HepG2 (cell line): ENCODE results near the gene ZBTB14. TPM values are rescaled to one million over a fixed set of nuclear protein-coding genes. Genes with fewer than 3 reads are reported as not detected.

Experiments
- BHLHE40 ChIP-seq: IDR thresholded peaks from 2 replicates; pipeline ENCODE4 v1.6.1; 2011; ENCODE audit warnings: low read length, improper control_type of control experiment
- ETV6 ChIP-seq: sonication (generic); formaldehyde crosslinking; conservative IDR thresholded peaks from 2 replicates; pipeline ENCODE4 v1.4.0; 2020; ENCODE audit warnings: missing genetic modification reagents
- HOXA3 ChIP-seq: sonication (generic); formaldehyde crosslinking; IDR thresholded peaks from 2 replicates; pipeline ENCODE4 v1.5.0; 2020; ENCODE audit warnings: missing genetic modification reagents
- KLF6 ChIP-seq: IDR thresholded peaks from 2 replicates; pipeline ENCODE4 v1.8.0; 2016; ENCODE audit warnings: missing biosample characterization, missing genetic modification reagents
- MIXL1 ChIP-seq: IDR thresholded peaks from 2 replicates; pipeline ENCODE4 v1.6.1; 2016
- NFIC ChIP-seq: IDR thresholded peaks from 2 replicates; pipeline ENCODE4 v1.6.1; 2012; ENCODE audit warnings: mild to moderate bottlenecking, low read length, inconsistent platforms
- NKX3-1 ChIP-seq: sonication (generic); formaldehyde crosslinking; IDR thresholded peaks from 2 replicates; pipeline ENCODE4 v1.5.0; 2020; ENCODE audit warnings: missing genetic modification reagents
- PATZ1 ChIP-seq: sonication (generic); formaldehyde crosslinking; IDR thresholded peaks from 2 replicates; pipeline ENCODE4 v1.4.0; 2020; ENCODE audit warnings: missing genetic modification reagents
- POLR2G ChIP-seq: fragments of 200-400 bp; formaldehyde crosslinking; IDR thresholded peaks from 2 replicates; pipeline ENCODE4 v1.6.1; 2018; ENCODE audit warnings: mild to moderate bottlenecking, low read depth, low read length, moderate library complexity
- PRMT3 ChIP-seq: sonication (generic); formaldehyde crosslinking; IDR thresholded peaks from 2 replicates; pipeline ENCODE4 v1.8.1; 2022; ENCODE audit warnings: low read depth, mild to moderate bottlenecking, moderate library complexity, missing genetic modification reagents, borderline replicate concordance
- RNF2 ChIP-seq: fragments of 450-650 bp; conservative IDR thresholded peaks from 2 replicates; pipeline ENCODE4 v1.6.1; 2016; ENCODE audit warnings: low read depth
- SALL1 ChIP-seq: sonication (generic); formaldehyde crosslinking; IDR thresholded peaks from 2 replicates; pipeline ENCODE4 v1.8.0; 2022; ENCODE audit warnings: mild to moderate bottlenecking, missing genetic modification reagents
- SETDB1 ChIP-seq: sonication (generic); formaldehyde crosslinking; IDR thresholded peaks from 2 replicates; pipeline ENCODE4 v1.5.1; 2020; ENCODE audit warnings: missing genetic modification reagents, mild to moderate bottlenecking, borderline replicate concordance
- SMAD1 ChIP-seq: sonication (generic); formaldehyde crosslinking; IDR thresholded peaks from 2 replicates; pipeline ENCODE4 v1.4.0; 2020; ENCODE audit warnings: missing genetic modification reagents, low read depth, mild to moderate bottlenecking, borderline replicate concordance
- TAF1 ChIP-seq: sonication (generic); formaldehyde crosslinking; IDR thresholded peaks from 2 replicates; pipeline ENCODE4 v1.4.0; 2020; ENCODE audit warnings: missing genetic modification reagents
- TFDP1 ChIP-seq: IDR thresholded peaks from 2 replicates; pipeline ENCODE4 v1.6.1; 2016; ENCODE audit warnings: missing compliant biosample characterization, missing genetic modification reagents, borderline replicate concordance
- TSC22D2 ChIP-seq: sonication (generic); formaldehyde crosslinking; IDR thresholded peaks from 2 replicates; pipeline ENCODE4 v1.5.1; 2020; ENCODE audit warnings: missing genetic modification reagents, mild to moderate bottlenecking, borderline replicate concordance
- ZBTB44 ChIP-seq: sonication (generic); formaldehyde crosslinking; IDR thresholded peaks from 2 replicates; pipeline ENCODE4 v1.4.0; 2020; ENCODE audit warnings: missing genetic modification reagents
- ZMYM2 ChIP-seq: sonication (generic); formaldehyde crosslinking; IDR thresholded peaks from 2 replicates; pipeline ENCODE4 v1.8.0; 2022; ENCODE audit warnings: mild to moderate bottlenecking, missing genetic modification reagents
- ZMYM4 ChIP-seq: sonication (generic); formaldehyde crosslinking; IDR thresholded peaks from 2 replicates; pipeline ENCODE4 v1.8.1; 2023; ENCODE audit warnings: mild to moderate bottlenecking, missing genetic modification reagents
- ZNF101 ChIP-seq: sonication (generic); formaldehyde crosslinking; IDR thresholded peaks from 2 replicates; pipeline ENCODE4 v1.4.0; 2020; ENCODE audit warnings: mild to moderate bottlenecking, low read depth, missing genetic modification reagents, borderline replicate concordance
- ZNF484 ChIP-seq: sonication (generic); formaldehyde crosslinking; IDR thresholded peaks from 2 replicates; pipeline ENCODE4 v1.5.1; 2020; ENCODE audit warnings: mild to moderate bottlenecking, low read depth, missing genetic modification reagents, borderline replicate concordance
- ZNF652 ChIP-seq: IDR thresholded peaks from 2 replicates; pipeline ENCODE4 v1.6.1; 2016; ENCODE audit warnings: low read depth, borderline replicate concordance
- ZNF709 ChIP-seq: sonication (generic); formaldehyde crosslinking; IDR thresholded peaks from 2 replicates; pipeline ENCODE4 v1.5.0; 2020; ENCODE audit warnings: mild to moderate bottlenecking, missing genetic modification reagents
- polyA plus RNA-seq, 8 experiments: library from polyadenylated mRNA; depleted of rRNA in 3 of 8; stranded (reverse) in 7 of 8; unstranded in 1 of 8; fragments of >200 nt; fragmentation: Illumina TruSeq in 4 of 8; extraction: Trizol in 4 of 8; gene quantifications; 2 replicates each; pipeline versions ENCODE4 v1.2.1 to v1.2.3, GENCODE V29; 2011 to 2016; ENCODE audit warnings: low read depth in 4 of 8, missing spikeins in 1 of 8, mixed read lengths in 1 of 8; ENCODE audit not compliant: insufficient read depth in 1 of 8
- total RNA-seq, 5 experiments: library from RNA; depleted of rRNA; stranded (reverse); fragments of >200 nt; fragmentation: Illumina TruSeq; extraction: Trizol; gene quantifications; 2 replicates each; pipeline ENCODE4 v1.2.3, GENCODE V29; 2016; ENCODE audit warnings: low read depth in 1 of 5
- TF ChIP-seq, protein P1 (sequence below): sonication (generic); formaldehyde crosslinking; IDR thresholded peaks from 2 replicates; pipeline ENCODE4 v1.5.0; 2020; ENCODE audit warnings: mild to moderate bottlenecking, low read depth, missing genetic modification reagents, borderline replicate concordance
- TF ChIP-seq, protein P2 (sequence below): sonication (generic); formaldehyde crosslinking; IDR thresholded peaks from 2 replicates; pipeline ENCODE4 v1.8.1; 2023; ENCODE audit warnings: missing genetic modification reagents, mild to moderate bottlenecking, borderline replicate concordance

The ZBTB14 gene
- total and polyA plus RNA-seq, 2 of the 13 experiments (the other 11 are each of a cell fraction or from before 2014, with no cell fraction given): 8.0 to 14.4 TPM

DNA sequence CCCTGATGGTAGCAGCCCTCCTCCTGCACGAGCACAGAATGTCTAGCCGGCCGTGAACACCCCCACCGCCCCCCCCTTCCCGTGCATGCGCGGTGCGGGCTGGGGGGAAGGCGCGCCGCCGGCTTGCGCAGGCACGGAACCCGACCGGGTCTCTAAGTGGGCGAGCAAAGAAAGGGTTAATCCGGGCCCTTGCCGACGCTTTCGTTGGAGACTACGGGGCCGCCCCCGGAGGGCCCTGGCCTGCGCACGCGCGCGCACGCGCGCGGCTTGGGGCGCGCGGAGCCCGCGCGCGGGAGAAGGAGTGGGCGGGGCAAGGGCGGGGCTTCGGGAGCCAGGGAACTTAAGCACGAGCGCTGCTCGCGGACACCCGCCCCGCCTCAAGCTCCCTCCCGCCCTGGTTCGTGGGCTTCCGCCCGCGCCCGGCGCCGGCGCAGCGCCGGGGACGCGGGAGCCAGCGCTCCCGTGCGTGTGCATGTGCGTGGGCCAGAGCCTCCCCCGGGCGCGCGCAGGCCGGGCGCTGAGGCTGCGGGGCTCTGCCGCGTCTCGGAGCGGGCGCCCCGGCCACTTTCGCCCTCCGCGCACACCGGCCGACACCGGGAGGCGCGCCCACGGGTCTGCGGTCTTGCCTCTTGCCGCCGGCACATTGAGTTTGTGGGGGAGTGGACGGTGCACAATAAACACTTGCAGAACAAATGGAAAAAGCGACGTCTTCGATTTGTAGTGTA lies 617 bp upstream of the ZBTB14 start (continued):
- TF ChIP-seq TSC22D2 (no peak), ZMYM2 (no peak), HOXA3 (CRISPR knock-in tag) (0 out of 2 replicates have a peak, but pooled peaks have one; percentile 51), SMAD1 (no peak), ZNF101 (CRISPR knock-in tag) (no peak), NKX3-1 (CRISPR knock-in tag) (no peak), BHLHE40 (peak; percentile 21; the same call in 1 of the 2 replicates), SETDB1 (no peak), ZMYM4 (CRISPR knock-in tag) (0 out of 2 replicates have a peak, but pooled peaks have one; percentile 23), PATZ1 (CRISPR knock-in tag) (peak; percentile 97), TFDP1 (peak; percentile 49; the same call in 1 of the 2 replicates), RNF2 (0 out of 2 replicates have a peak, but pooled peaks have one; percentile 23), ZBTB44 (no peak), ZNF652 (CRISPR knock-in tag) (peak; percentile 98), MIXL1 (CRISPR knock-in tag) (0 out of 2 replicates have a peak, but pooled peaks have one; percentile 45), TAF1 (CRISPR knock-in tag) (no peak), ZNF709 (CRISPR knock-in tag) (0 out of 2 replicates have a peak, but pooled peaks have one; percentile 55), POLR2G (peak; percentile 34), ZNF484 (CRISPR knock-in tag) (no peak), NFIC (peak; percentile 34; the same call in 1 of the 2 replicates), PRMT3 (CRISPR knock-in tag) (0 out of 2 replicates have a peak, but pooled peaks have one; percentile 38), SALL1 (CRISPR knock-in tag) (peak; percentile 40; the same call in 1 of the 2 replicates), ETV6 (no peak), KLF6 (no peak)
- TF ChIP-seq, protein P1, sequence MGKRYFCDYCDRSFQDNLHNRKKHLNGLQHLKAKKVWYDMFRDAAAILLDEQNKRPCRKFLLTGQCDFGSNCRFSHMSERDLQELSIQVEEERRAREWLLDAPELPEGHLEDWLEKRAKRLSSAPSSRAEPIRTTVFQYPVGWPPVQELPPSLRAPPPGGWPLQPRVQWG (CRISPR knock-in tag): no peak
- TF ChIP-seq, protein P2, sequence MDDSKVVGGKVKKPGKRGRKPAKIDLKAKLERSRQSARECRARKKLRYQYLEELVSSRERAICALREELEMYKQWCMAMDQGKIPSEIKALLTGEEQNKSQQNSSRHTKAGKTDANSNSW (CRISPR knock-in tag): no peak
